ENCODE measurements around the gene OR10J1.
"Not testable (repeated sequence)": the region's sequence is repeated elsewhere in the genome, so short reads cannot be mapped to it uniquely, and the experiment has no call there.

The OR10J1 gene

GRCh38 chr1:159439422-159439821 lies at the start of gene OR10J1:
TSS of gene OR10J1 (plus strand) at chr1:159439722. CDS start at chr1:159439792, 70 bp downstream.
- no peak for DNase-seq (ENCODE audit: low spot score)

DNA sequence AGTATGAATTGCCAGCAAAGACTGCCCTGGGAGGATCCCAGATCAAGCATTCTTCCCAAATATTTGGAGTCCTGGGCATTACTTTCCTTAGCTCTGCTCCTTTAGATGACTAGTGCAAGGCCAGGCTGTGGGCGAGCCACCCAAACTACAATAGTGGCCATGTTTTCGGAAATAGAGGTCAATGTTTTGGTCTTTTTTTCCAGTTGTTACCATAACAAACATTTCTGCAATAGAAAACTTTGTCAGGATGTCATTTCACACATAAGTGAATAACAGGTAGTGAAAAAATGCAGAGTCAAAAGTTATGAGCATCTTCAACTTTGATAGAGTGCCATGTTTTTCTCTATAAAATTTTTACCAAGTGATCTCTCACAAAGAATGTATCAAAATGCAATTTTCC lies 32.7 kb upstream of the OR10J1 start:
- no peak for DNase-seq (ENCODE audit: low spot score)

- DNase-seq (ENCODE audit: low spot score): no peak
Observed at GRCh38 chr1:159408862-159409400, 30.6 kb upstream of the OR10J1 start.

GRCh38 chr1:159421821-159422220 lies 17.7 kb upstream of the OR10J1 start:
- no peak for DNase-seq (ENCODE audit: low spot score)

- no peak for DNase-seq (ENCODE audit: low spot score)
Observed at GRCh38 chr1:159428536-159428935, 11.0 kb upstream of the OR10J1 start.

- DNase-seq (ENCODE audit: low spot score): no peak
Observed at GRCh38 chr1:159429074-159429861, 10.3 kb upstream of the OR10J1 start.

- DNase-seq (ENCODE audit: low spot score): no peak
Observed at GRCh38 chr1:159430985-159431384, 8.5 kb upstream of the OR10J1 start.

DNA sequence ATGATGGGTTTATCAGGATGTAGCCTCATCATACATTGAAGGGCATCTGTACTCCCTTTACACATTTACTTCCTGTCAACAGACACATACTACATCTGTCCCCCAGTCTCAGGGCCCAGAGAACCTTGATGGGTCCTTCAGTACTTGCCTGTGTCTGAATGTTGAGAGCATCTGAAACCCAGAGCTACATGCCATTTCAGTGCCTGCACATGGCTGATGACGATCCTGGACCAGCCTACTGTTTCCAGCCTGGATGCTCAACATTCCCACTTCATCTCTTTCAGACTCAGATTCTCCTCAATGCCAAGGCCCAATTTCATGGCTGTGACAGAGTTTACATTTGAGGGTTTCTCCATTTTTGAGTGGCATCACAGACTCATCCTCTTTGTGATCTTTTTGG lies 7.6 kb upstream of the OR10J1 start, which contains the start of gene OR10J4:
Gene OR10J4, plus strand, starts transcription at position 301 of the 400 bp plus-strand sequence.
- no peak for DNase-seq (ENCODE audit: low spot score)

- DNase-seq (ENCODE audit: low spot score): no peak
Observed at GRCh38 chr1:159436469-159436868, 3.1 kb upstream of the OR10J1 start.

- no peak for DNase-seq (ENCODE audit: low spot score)
Observed at GRCh38 chr1:159441360-159441759, 1.8 kb downstream of the OR10J1 start.

DNA sequence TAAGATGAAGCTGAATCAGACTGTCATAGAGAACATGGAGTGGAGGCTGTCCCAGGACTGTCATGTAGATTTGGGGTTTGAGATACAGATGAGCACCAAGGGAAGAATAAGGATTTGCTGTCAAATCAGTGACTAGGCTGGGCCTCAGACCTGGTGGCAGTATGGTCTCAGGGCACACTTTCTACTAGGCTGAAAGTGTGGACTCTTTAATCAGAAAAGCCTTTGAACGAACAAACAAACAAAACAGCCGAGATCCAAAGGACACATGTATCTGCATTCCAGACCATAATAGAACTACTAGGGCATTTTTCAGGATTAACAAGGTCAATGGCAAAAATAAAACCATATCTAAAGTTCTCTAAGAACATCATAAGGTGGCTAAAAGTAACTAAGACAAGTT lies 2.9 kb downstream of the OR10J1 start:
- no peak for DNase-seq (ENCODE audit: low spot score)

GRCh38 chr1:159443066-159443750 lies 3.7 kb downstream of the OR10J1 start:
- no peak for DNase-seq (ENCODE audit: low spot score)

DNA sequence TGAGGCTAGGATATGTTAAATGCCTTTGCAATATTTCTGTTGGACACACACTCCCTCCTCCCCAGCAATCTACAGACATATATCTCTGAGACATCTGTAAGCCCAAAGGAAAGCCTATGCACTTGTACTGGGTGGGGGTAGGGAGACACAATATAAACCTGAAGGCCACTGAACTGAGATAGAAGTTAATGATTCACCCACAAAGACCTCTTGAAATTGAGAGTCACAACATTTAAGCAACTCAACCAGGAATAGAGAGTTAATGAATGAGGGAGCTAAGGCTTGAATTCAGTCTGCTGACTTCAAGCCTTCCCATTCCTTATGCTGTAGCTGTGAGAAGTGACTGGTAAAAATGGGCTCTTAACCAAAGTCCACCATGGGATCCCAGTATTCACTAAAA lies 5.0 kb downstream of the OR10J1 start:
- DNase-seq (ENCODE audit: low spot score): no peak

GRCh38 chr1:159448181-159448580 lies 8.7 kb downstream of the OR10J1 start:
- no peak for DNase-seq (ENCODE audit: low spot score)

- not testable (repeated sequence) for DNase-seq (ENCODE audit: low spot score)
Observed at GRCh38 chr1:159449605-159450004, 10.1 kb downstream of the OR10J1 start.

DNA sequence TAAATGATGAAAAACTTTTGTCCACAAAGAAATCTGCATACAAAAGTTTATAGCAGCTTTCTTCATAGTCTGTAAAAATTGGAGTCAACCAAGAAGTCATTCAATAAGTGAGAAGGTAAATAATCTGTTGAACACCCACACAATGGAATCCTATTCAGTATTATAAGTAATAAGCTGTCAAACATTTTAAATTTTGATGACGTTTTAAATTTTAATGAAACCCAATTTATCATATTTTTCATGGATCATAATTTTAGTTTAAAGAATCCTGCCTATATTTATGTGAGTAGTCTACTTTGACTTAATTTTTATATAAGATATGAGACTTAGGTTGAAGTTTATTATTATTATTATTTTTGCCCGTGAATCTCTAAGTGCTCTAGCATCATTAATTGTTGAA lies 20.0 kb downstream of the OR10J1 start:
- no peak for DNase-seq (ENCODE audit: low spot score)

DNA sequence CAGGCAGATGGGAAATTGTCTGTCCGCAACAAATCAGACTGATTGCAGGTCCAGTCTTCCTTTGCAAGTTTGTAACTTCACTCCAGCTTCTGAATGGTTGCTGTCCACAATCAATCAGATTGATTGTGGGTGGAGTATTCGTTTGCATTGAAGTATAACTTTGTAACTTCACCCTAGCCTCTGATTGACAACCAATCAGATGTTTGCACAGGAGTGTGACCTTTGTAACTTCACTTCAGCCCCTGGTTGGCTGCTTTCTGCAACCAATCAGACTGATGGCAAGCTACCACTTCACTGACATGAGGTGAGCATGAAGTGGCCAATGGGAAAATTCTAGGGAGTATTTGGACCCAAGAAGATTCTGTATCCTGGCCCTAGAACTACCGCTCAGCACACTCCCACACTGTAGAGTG lies 25.7 kb downstream of the OR10J1 start:
- DNase-seq (ENCODE audit: low spot score): no peak

- DNase-seq (ENCODE audit: low spot score): no peak
Observed at GRCh38 chr1:159468321-159468720, 28.8 kb downstream of the OR10J1 start.

DNA sequence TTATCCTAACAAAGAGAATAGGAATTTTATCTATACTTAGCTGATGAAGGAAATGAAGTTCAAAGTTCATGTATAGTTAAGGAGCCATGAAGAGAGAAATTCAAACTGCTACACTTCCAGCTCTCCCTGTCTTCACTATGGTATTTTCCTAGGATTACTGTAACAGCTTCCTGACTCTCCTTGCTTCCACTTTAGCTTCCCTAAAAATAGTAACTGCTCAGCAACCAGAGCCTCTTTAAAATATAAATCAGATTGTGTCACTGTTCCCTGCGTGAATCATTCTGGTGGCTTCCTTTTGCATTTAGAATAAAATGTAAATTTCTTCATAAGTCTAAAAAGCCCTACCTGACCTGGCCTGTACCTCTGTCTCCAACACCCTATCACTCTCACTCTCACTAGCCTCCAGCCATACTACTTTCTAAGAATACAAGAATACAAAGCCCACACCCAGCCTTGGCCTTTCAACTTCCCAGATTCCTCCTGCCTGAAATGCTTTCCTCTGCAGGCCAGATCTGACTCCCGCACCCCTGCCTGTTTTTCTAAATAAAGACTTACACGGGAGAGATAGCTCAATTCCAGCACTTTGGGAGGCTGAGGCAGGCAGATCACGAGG lies 30.5 kb downstream of the OR10J1 start:
- no peak for DNase-seq (ENCODE audit: low spot score)

GRCh38 chr1:159473335-159473734 lies 33.8 kb downstream of the OR10J1 start:
- no peak for DNase-seq (ENCODE audit: low spot score)

DNA sequence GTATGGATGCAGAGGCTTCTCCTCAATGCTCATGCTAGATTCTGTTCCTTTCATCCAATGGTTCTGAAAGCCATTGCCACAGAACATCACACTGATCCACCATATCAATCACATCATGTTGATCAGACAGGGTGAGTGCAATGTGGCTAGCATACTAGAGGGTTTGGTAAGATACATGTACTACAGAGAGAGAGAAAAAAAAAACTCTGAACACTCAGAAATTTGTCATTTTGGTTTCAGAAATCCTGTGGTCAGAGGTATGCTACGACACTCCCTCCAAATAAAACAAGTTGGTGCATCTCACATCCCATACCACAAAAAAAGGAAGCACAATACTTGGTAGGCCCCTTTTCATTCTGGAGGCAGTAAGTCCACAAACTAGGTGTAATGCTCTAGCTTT lies 35.4 kb downstream of the OR10J1 start:
- DNase-seq (ENCODE audit: low spot score): no peak

- DNase-seq (ENCODE audit: low spot score): no peak
Observed at GRCh38 chr1:159483501-159483900, 44.0 kb downstream of the OR10J1 start.

Measured in left forelimb (tissue), 1 donor.